ENCODE data around the gene SPDYE5.
"Not testable (repeated sequence)": the region's sequence is repeated elsewhere in the genome, so short reads cannot be mapped to it uniquely, and the experiment has no call there.

- TF ChIP-seq CTCF (IDR thresholded peaks at IDR 0.05); EP300 (IDR thresholded peaks at IDR 0.05; ENCODE audit: low read depth): not testable (repeated sequence)
- TF ChIP-seq POLR2AphosphoS5 (IDR thresholded peaks at IDR 0.05) = peak in 2 of 3 donors; percentile 26 to 33
- peak; percentile 26 for TF ChIP-seq POLR2A (IDR thresholded peaks at IDR 0.05)
Measured at GRCh38 chr7:75442465-75443111, 49.5 kb upstream of the SPDYE5 start.

All from transverse colon (tissue), 4 donors.